ENCODE results near the gene TWNK. TPM values are rescaled to one million over a fixed set of nuclear protein-coding genes. Genes with fewer than 3 reads are reported as not detected.

Gene TWNK
- total RNA-seq, 3 donors from 2014 or later (not counting 1 experiment from before 2014, with no cell fraction given) = 2.2 to 3.6 (median 3.3) TPM

GRCh38 chr10:101014966-101015581 lies 27.7 kb downstream of the TWNK start:
- Mint-ChIP-seq H3K4me1 (peaks cover 10 to 28% of the 10 kb centered on the region in 2 donors), H3K36me3 (no peaks in the 10 kb centered on the region), H3K27ac (no peak overlapping the region), H3K27me3 (ENCODE audit: low read depth in 2 of 2) (peaks cover 37 to 46% of the 10 kb centered on the region in 2 donors), H3K9me3 (no peaks in the 10 kb centered on the region), H3K4me3 (no peak overlapping the region)
- H3K27me3 ChIP-seq (ENCODE audit: control insufficient read depth, insufficient read depth, low read length) = peaks cover 15% of the 10 kb centered on the region
- H3K9me3 ChIP-seq (ENCODE audit: control insufficient read depth, insufficient read depth, low read length) = no peaks in the 10 kb centered on the region
- WGBS (ENCODE audit: insufficient coverage) = 66% methylated on average over 6 of the region's 7 CpGs
- H3K36me3 ChIP-seq (ENCODE audit: control insufficient read depth, insufficient read depth, low read length) = no peaks in the 10 kb centered on the region
- ATAC-seq (no peak), DNase-seq (no peak)
- peaks cover 19% of the 10 kb centered on the region for H3K4me1 ChIP-seq (ENCODE audit: control insufficient read depth, insufficient read depth, low read length)
- no peak for TF ChIP-seq CTCF (IDR thresholded peaks at IDR 0.05)
- no peak overlapping the region for H3K27ac ChIP-seq (ENCODE audit: low read length)
- intact Hi-C loops (cut with micrococcal nuclease) = loop anchor here (1.0 to 5.0 kb wide), 2 partner anchors 16 to 343 kb away; partner anchors contain the start of gene LZTS2
- no peak overlapping the region for H3K4me3 ChIP-seq (ENCODE audit: low read length)

- intact Hi-C loops (cut with micrococcal nuclease) = no loop called here
- H3K9me3 ChIP-seq (ENCODE audit: control insufficient read depth, insufficient read depth, low read length) = no peaks in the 10 kb centered on the region
- peaks cover 15% of the 10 kb centered on the region for H3K27me3 ChIP-seq (ENCODE audit: control insufficient read depth, insufficient read depth, low read length)
Observed at GRCh38 chr10:101015582-101015973, 28.2 kb downstream of the TWNK start.

GRCh38 chr10:101016814-101017213 lies 29.5 kb downstream of the TWNK start:
- H3K27me3 Mint-ChIP-seq (ENCODE audit: low read depth in 2 of 2) = peaks cover 37 to 50% of the 10 kb centered on the region in 2 donors
- intact Hi-C loops (cut with micrococcal nuclease) = no loop called here
- H3K4me1 Mint-ChIP-seq = peaks cover 10 to 28% of the 10 kb centered on the region in 2 donors
- Histone ChIP-seq H3K36me3 (ENCODE audit: control insufficient read depth, insufficient read depth, low read length) (no peaks in the 10 kb centered on the region), H3K9me3 (ENCODE audit: control insufficient read depth, insufficient read depth, low read length) (no peaks in the 10 kb centered on the region), H3K4me3 (ENCODE audit: low read length) (no peak overlapping the region), H3K27ac (ENCODE audit: low read length) (no peak overlapping the region), H3K27me3 (ENCODE audit: control insufficient read depth, insufficient read depth, low read length) (peaks cover 15% of the 10 kb centered on the region), H3K4me1 (ENCODE audit: control insufficient read depth, insufficient read depth, low read length) (peaks cover 19% of the 10 kb centered on the region)
- 88% methylated on average over 5 of the region's 5 CpGs for WGBS (ENCODE audit: insufficient coverage)
- DNase-seq = no peak
- no peak overlapping the region for H3K4me3 Mint-ChIP-seq
- no peak for TF ChIP-seq CTCF (IDR thresholded peaks at IDR 0.05)
- H3K27ac Mint-ChIP-seq = no peak overlapping the region
- H3K36me3 Mint-ChIP-seq = no peaks in the 10 kb centered on the region
- no peaks in the 10 kb centered on the region for H3K9me3 Mint-ChIP-seq
- ATAC-seq = no peak

More at GRCh38 chr10:101015582-101015973, 28.2 kb downstream of the TWNK start:
- DNase-seq = no peak
- H3K4me1 ChIP-seq (ENCODE audit: control insufficient read depth, insufficient read depth, low read length) = peaks cover 19% of the 10 kb centered on the region
- WGBS (ENCODE audit: insufficient coverage) = 93% methylated on average over 8 of the region's 8 CpGs
- no peaks in the 10 kb centered on the region for H3K36me3 Mint-ChIP-seq
- H3K4me3 Mint-ChIP-seq = no peak overlapping the region
- peaks cover 10 to 28% of the 10 kb centered on the region in 2 donors for H3K4me1 Mint-ChIP-seq
- H3K36me3 ChIP-seq (ENCODE audit: control insufficient read depth, insufficient read depth, low read length) = no peaks in the 10 kb centered on the region
- no peak for TF ChIP-seq CTCF (IDR thresholded peaks at IDR 0.05)
- peaks cover 37 to 46% of the 10 kb centered on the region in 2 donors for H3K27me3 Mint-ChIP-seq (ENCODE audit: low read depth in 2 of 2)
- no peak for ATAC-seq
- H3K27ac ChIP-seq (ENCODE audit: low read length) = no peak overlapping the region
- H3K9me3 Mint-ChIP-seq = no peaks in the 10 kb centered on the region
- H3K4me3 ChIP-seq (ENCODE audit: low read length) = no peak overlapping the region
- H3K27ac Mint-ChIP-seq = no peak overlapping the region
